Thyroid gland (tissue), 4 donors: Measurements from ENCODE around the gene DNMT3A. TPM values are rescaled to one million over a fixed set of nuclear protein-coding genes. Genes with fewer than 3 reads are reported as not detected.

Source experiments
- DNase-seq, 2 donors: peaks; one replicate each; pipeline ENCODE4 v3.0.0-alpha.2; 2019
- H3K27ac ChIP-seq, 3 donors: fragments of 200-600 bp; sonication (generic); 1 replicate in 2 of 3; 2 replicates in 1 of 3; pipeline ENCODE4 v1.5.1; 2016 to 2019; ENCODE audit warnings: mild to moderate bottlenecking in 1 of 3, moderate library complexity in 1 of 3
- H3K27me3 ChIP-seq: fragments of 200-600 bp; sonication (generic); one replicate; pipeline ENCODE4 v1.5.1; 2019
- H3K36me3 ChIP-seq, 2 donors: fragments of 200-600 bp; sonication (generic); one replicate each; pipeline ENCODE4 v1.5.1; 2016 to 2019
- H3K4me1 ChIP-seq, 2 donors: fragments of 200-600 bp; sonication (generic); one replicate each; pipeline ENCODE4 v1.5.1; 2017 to 2019
- H3K4me3 ChIP-seq, 3 donors: fragments of 200-600 bp; sonication (generic); replicated peaks in 1 of 3; 1 replicate in 2 of 3; 2 replicates in 1 of 3; pipeline ENCODE4 v1.5.1; 2016; ENCODE audit warnings: mild to moderate bottlenecking in 1 of 3
- H3K9me3 ChIP-seq: fragments of 200-600 bp; sonication (generic); one replicate; pipeline ENCODE4 v1.5.1; 2017
- POLR2A ChIP-seq, 2 donors: fragments of 450-650 bp; IDR thresholded peaks; one replicate each; pipeline ENCODE4 v1.6.1; 2017; ENCODE audit warnings: antibody characterized with exemption in 2 of 2, mild to moderate bottlenecking in 2 of 2, moderate library complexity in 1 of 2
- WGBS, 2 donors: methylation state at CpG; one replicate each; pipeline ENCODE4 v1.1.5; 2017; 5-methylcytosine and 5-hydroxymethylcytosine counted together
- intact Hi-C: fragments of 100-400 bp; cut with DNase I; formaldehyde crosslinking; loops from one replicate; pipeline ENCODE4 v1.15.1; 2023
- total RNA-seq, 4 donors: library from RNA; depleted of rRNA; stranded (reverse); fragments of >200 nt; gene quantifications; one replicate each; pipeline ENCODE4 v1.2.3, GENCODE V29; 2016
- TF ChIP-seq, protein P1 (sequence below), 6 experiments: fragments of 200-600 bp in 3 of 6; fragments of 450-650 bp in 3 of 6; sonication (generic) in 3 of 6; IDR thresholded peaks; one replicate each; pipeline ENCODE4 v1.5.1; 2016 to 2019; ENCODE audit warnings: antibody characterized with exemption in 6 of 6, mild to moderate bottlenecking in 2 of 6, inconsistent platforms in 1 of 6, moderate library complexity in 1 of 6

The DNMT3A gene
- total RNA-seq, 4 donors from 2014 or later = 17.3 to 40.9 (median 18.8) TPM

DNA sequence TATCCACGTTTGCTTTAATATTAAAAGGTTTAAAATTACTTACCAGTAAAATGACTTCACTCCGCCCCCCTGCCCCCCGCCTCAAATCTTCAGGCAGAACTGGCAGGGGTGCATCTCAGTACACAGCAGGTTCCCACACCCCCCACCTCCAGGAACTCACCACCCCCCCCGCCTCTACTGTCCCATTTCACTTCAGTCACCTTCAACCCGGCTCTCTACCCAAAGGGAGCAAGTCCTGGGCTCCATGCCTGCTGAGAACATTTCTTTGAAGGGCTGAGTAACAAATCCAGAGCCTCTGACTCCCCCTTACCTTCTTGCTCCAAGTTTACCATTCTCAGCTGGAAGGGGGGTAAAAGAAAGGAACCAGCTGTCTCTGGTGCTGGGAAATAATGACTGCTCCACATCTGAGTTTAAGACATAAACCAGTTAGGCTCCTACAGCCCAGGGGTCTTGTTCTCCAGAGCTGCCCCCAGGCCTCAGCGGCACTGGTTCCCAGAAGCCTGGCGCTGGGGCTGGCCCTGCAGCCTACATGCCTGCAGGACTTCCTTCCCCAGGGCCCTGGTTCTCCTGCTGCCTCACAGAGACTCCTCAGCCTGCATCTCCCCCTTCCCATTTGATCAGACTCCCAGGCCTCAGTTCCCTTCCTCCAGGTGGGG lies 42.8 kb downstream of the DNMT3A start:
- DNase-seq = no peak
- WGBS, 2 donors = 91 to 96% methylated on average over 7 of the region's 7 CpGs
- H3K36me3 ChIP-seq = peaks cover 14% of the 10 kb centered on the region in 2 donors
- TF ChIP-seq POLR2A (IDR thresholded peaks at IDR 0.05) = no peak
- TF ChIP-seq, protein P1, sequence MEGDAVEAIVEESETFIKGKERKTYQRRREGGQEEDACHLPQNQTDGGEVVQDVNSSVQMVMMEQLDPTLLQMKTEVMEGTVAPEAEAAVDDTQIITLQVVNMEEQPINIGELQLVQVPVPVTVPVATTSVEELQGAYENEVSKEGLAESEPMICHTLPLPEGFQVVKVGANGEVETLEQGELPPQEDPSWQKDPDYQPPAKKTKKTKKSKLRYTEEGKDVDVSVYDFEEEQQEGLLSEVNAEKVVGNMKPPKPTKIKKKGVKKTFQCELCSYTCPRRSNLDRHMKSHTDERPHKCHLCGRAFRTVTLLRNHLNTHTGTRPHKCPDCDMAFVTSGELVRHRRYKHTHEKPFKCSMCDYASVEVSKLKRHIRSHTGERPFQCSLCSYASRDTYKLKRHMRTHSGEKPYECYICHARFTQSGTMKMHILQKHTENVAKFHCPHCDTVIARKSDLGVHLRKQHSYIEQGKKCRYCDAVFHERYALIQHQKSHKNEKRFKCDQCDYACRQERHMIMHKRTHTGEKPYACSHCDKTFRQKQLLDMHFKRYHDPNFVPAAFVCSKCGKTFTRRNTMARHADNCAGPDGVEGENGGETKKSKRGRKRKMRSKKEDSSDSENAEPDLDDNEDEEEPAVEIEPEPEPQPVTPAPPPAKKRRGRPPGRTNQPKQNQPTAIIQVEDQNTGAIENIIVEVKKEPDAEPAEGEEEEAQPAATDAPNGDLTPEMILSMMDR (IDR thresholded peaks at IDR 0.05) = no peak
- intact Hi-C loops = no loop called here
- no peaks in the 10 kb centered on the region for H3K9me3 ChIP-seq
- H3K27ac ChIP-seq = no peak overlapping the region
- no peak overlapping the region for H3K4me3 ChIP-seq
- H3K27me3 ChIP-seq = no peaks in the 10 kb centered on the region
- peaks cover 17 to 43% of the 10 kb centered on the region in 2 donors for H3K4me1 ChIP-seq

GRCh38 chr2:25297738-25298137 lies 44.0 kb downstream of the DNMT3A start:
- Histone ChIP-seq H3K4me1 (peaks cover 17 to 38% of the 10 kb centered on the region in 2 donors), H3K36me3 (peaks cover 10 to 14% of the 10 kb centered on the region in 2 donors), H3K27me3 (no peaks in the 10 kb centered on the region), H3K4me3 (no peak overlapping the region), H3K27ac (no peak overlapping the region), H3K9me3 (no peaks in the 10 kb centered on the region)
- WGBS, 2 donors = 76 to 87% methylated on average over 7 of the region's 7 CpGs
- DNase-seq = no peak
- intact Hi-C loops = no loop called here
- no peak for TF ChIP-seq POLR2A (IDR thresholded peaks at IDR 0.05)
- TF ChIP-seq, protein P1 (IDR thresholded peaks at IDR 0.05) = no peak

DNA sequence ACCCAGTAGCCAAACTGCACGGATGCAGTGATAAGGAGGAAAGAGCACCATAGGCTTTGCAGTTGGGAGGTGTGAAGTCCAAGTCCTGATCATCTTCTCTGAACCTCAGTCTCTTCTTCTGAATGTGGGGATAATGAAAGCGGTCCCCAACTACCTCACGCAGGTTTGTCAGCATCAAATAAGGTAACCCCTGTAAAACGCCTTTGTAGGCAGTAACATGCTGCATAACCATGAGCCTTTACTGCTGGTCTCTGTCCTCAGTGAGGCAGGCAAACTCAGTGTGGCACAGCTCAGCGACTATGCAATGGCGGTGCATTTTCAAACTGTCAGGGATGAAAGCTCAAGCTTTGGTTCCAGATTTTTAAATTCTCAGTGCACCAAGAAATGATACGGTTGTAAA lies 46.1 kb downstream of the DNMT3A start:
- no peaks in the 10 kb centered on the region for H3K27me3 ChIP-seq
- H3K9me3 ChIP-seq = no peaks in the 10 kb centered on the region
- no peak for DNase-seq
- peaks cover 10 to 14% of the 10 kb centered on the region in 2 donors for H3K36me3 ChIP-seq
- H3K4me1 ChIP-seq = peaks cover 28 to 36% of the 10 kb centered on the region in 2 donors
- peak overlapping the region in 2 of 3 donors; percentile 73 to 82 for H3K27ac ChIP-seq
- 83 to 85% methylated on average over 7 of the region's 7 CpGs for WGBS, 2 donors
- H3K4me3 ChIP-seq = no peak overlapping the region
- intact Hi-C loops = no loop called here
- no peak for TF ChIP-seq POLR2A (IDR thresholded peaks at IDR 0.05)
- TF ChIP-seq, protein P1 (IDR thresholded peaks at IDR 0.05) = no peak

- Histone ChIP-seq H3K9me3 (no peaks in the 10 kb centered on the region), H3K4me1 (peaks cover 31 to 39% of the 10 kb centered on the region in 2 donors), H3K27ac (peak overlapping the region; percentile 64 to 82 (median 73)), H3K27me3 (no peaks in the 10 kb centered on the region), H3K4me3 (no peak overlapping the region), H3K36me3 (peaks cover 8 to 9% of the 10 kb centered on the region in 2 donors)
- 52 to 55% methylated on average over 13 to 16 of the region's 16 CpGs for WGBS, 2 donors
- intact Hi-C loops = no loop called here
- TF ChIP-seq, protein P1 (IDR thresholded peaks at IDR 0.05) = no peak
- TF ChIP-seq POLR2A (IDR thresholded peaks at IDR 0.05) = no peak
- peak; percentile 54 to 58 for DNase-seq
Observed at GRCh38 chr2:25294573-25295462, 46.9 kb downstream of the DNMT3A start.
